GM23338 (cell line): Measurements from ENCODE around the gene TSPAN4. TPM values are rescaled to one million over a fixed set of nuclear protein-coding genes. Genes with fewer than 3 reads are reported as not detected.

Experiments used
- ATAC-seq: fragments of 200-7000 bp; cut with Tn5 transposase; 3 replicates; pipeline ENCODE4 v1.9.1; 2020
- DNase-seq: peaks from one replicate; pipeline ENCODE4 v3.0.0-alpha.2; 2015; ENCODE audit warnings: low spot score
- H2AFZ ChIP-seq: fragments of 200-600 bp; sonication (generic); 2 replicates; pipeline ENCODE4 v1.8.0; 2016; ENCODE audit warnings: antibody characterized with exemption, mild to moderate bottlenecking, moderate library complexity
- H3F3A ChIP-seq: fragments of 200-600 bp; sonication (generic); replicated peaks from 2 replicates; pipeline ENCODE4 v1.8.0; 2017; ENCODE audit warnings: antibody characterized with exemption, mixed run types, low read depth
- H3K27ac ChIP-seq: fragments of 200-600 bp; sonication (generic); 2 replicates; pipeline ENCODE4 v1.6.1; 2016; ENCODE audit warnings: low read depth
- H3K27me3 ChIP-seq: fragments of 200-600 bp; sonication (generic); 2 replicates; pipeline ENCODE4 v1.8.0; 2016; ENCODE audit warnings: mild to moderate bottlenecking, mixed run types, moderate library complexity; ENCODE audit not compliant: insufficient read depth
- H3K36me3 ChIP-seq: fragments of 200-600 bp; sonication (generic); 2 replicates; pipeline ENCODE4 v1.8.0; 2016; ENCODE audit warnings: mild to moderate bottlenecking; ENCODE audit not compliant: insufficient read depth
- H3K4me1 ChIP-seq: fragments of 200-600 bp; sonication (generic); 2 replicates; pipeline ENCODE4 v1.8.0; 2016; ENCODE audit warnings: mild to moderate bottlenecking, moderate library complexity; ENCODE audit not compliant: insufficient read depth
- H3K4me2 ChIP-seq: fragments of 200-600 bp; sonication (generic); 2 replicates; pipeline ENCODE4 v1.7.1; 2017; ENCODE audit warnings: mixed run types
- H3K4me3 ChIP-seq: fragments of 200-600 bp; sonication (generic); 2 replicates; pipeline ENCODE4 v1.6.1; 2016; ENCODE audit warnings: mixed run types
- H3K79me2 ChIP-seq: fragments of 200-600 bp; sonication (generic); replicated peaks from 2 replicates; pipeline ENCODE4 v1.8.0; 2017; ENCODE audit warnings: mild to moderate bottlenecking; ENCODE audit not compliant: insufficient read depth
- H3K9me2 ChIP-seq: fragments of 200-600 bp; sonication (generic); 2 replicates; pipeline ENCODE4 v1.8.0; 2017; ENCODE audit not compliant: insufficient read depth
- H4K20me1 ChIP-seq: fragments of 200-600 bp; sonication (generic); replicated peaks from 2 replicates; pipeline ENCODE4 v1.8.0; 2017; ENCODE audit warnings: mild to moderate bottlenecking; ENCODE audit not compliant: insufficient read depth
- H3K27ac Mint-ChIP-seq: 2 replicates; pipeline ENCODE4 v1.8.0; 2020; ENCODE audit warnings: inconsistent platforms, mild to moderate bottlenecking, moderate library complexity, mixed read lengths
- H3K27me3 Mint-ChIP-seq: 3 replicates; pipeline ENCODE4 v1.8.0; 2022; ENCODE audit warnings: low read depth, mild to moderate bottlenecking, moderate library complexity, mixed read lengths, inconsistent platforms; ENCODE audit not compliant: insufficient read depth, poor library complexity
- H3K36me3 Mint-ChIP-seq: 3 replicates; pipeline ENCODE4 v1.8.0; 2021; ENCODE audit warnings: low read depth, mild to moderate bottlenecking, inconsistent platforms, moderate library complexity, mixed read lengths
- H3K4me1 Mint-ChIP-seq: 3 replicates; pipeline ENCODE4 v1.8.0; 2020; ENCODE audit warnings: mild to moderate bottlenecking, inconsistent platforms, mixed read lengths
- H3K4me3 Mint-ChIP-seq: 3 replicates; pipeline ENCODE4 v1.8.0; 2021; ENCODE audit warnings: moderate library complexity, mild to moderate bottlenecking, inconsistent platforms, mixed read lengths
- H3K9me3 Mint-ChIP-seq: 3 replicates; pipeline ENCODE4 v1.8.0; 2020; ENCODE audit warnings: moderate library complexity, mild to moderate bottlenecking, inconsistent platforms, mixed read lengths
- CREB1 ChIP-seq: fragments of 250-450 bp; sonication (Bioruptor Pico); IDR thresholded peaks from 2 replicates; pipeline ENCODE4 v1.5.0; 2020; ENCODE audit warnings: low read depth, mild to moderate bottlenecking, moderate library complexity
- CTCF ChIP-seq, 2 experiments: fragments of 200-600 bp in 1 of 2; sonication (generic) in 1 of 2; conservative IDR thresholded peaks; 2 replicates each; pipeline versions ENCODE4 v1.5.1 to v1.6.1; 2016 to 2017; ENCODE audit warnings: antibody characterized with exemption in 2 of 2, low read depth in 2 of 2, mild to moderate bottlenecking in 2 of 2, moderate library complexity in 1 of 2
- ETS1 ChIP-seq: IDR thresholded peaks from 2 replicates; pipeline ENCODE4 v1.6.1; 2016; ENCODE audit warnings: antibody characterized with exemption
- EZH2 ChIP-seq: fragments of 200-600 bp; sonication (generic); IDR thresholded peaks from one replicate; pipeline ENCODE4 v1.8.0; 2017; ENCODE audit warnings: antibody characterized with exemption, mild to moderate bottlenecking, low read depth; ENCODE audit not compliant: unreplicated experiment
- JUNB ChIP-seq: IDR thresholded peaks from one replicate; pipeline ENCODE4 v1.6.1; 2016; ENCODE audit warnings: antibody characterized with exemption; ENCODE audit not compliant: unreplicated experiment
- NANOG ChIP-seq: IDR thresholded peaks from 2 replicates; pipeline ENCODE4 v1.6.1; 2016; ENCODE audit warnings: antibody characterized with exemption, borderline replicate concordance
- POLR2AphosphoS5 ChIP-seq: IDR thresholded peaks from 2 replicates; pipeline ENCODE4 v1.6.1; 2016; ENCODE audit warnings: antibody characterized with exemption, low read depth
- REST ChIP-seq: IDR thresholded peaks from one replicate; pipeline ENCODE4 v1.6.1; 2018; ENCODE audit warnings: antibody characterized with exemption; ENCODE audit not compliant: unreplicated experiment
- STAT1 ChIP-seq: IDR thresholded peaks from one replicate; pipeline ENCODE4 v1.6.1; 2016; ENCODE audit warnings: antibody characterized with exemption; ENCODE audit not compliant: unreplicated experiment
- ZNF114 ChIP-seq: fragments of 250-450 bp; sonication (Bioruptor Pico); IDR thresholded peaks from 2 replicates; pipeline ENCODE4 v1.5.0; 2020; ENCODE audit warnings: mild to moderate bottlenecking, moderate library complexity
- ZNF331 ChIP-seq: fragments of 250-450 bp; sonication (Bioruptor Pico); IDR thresholded peaks from 2 replicates; pipeline ENCODE4 v1.5.0; 2020; ENCODE audit warnings: low read depth, mild to moderate bottlenecking, moderate library complexity
- ZNF462 ChIP-seq: fragments of 250-450 bp; sonication (Bioruptor Pico); IDR thresholded peaks from 2 replicates; pipeline ENCODE4 v1.5.0; 2020; ENCODE audit warnings: mild to moderate bottlenecking, moderate library complexity
- polyA plus RNA-seq: library from polyadenylated mRNA; unstranded; fragments of >200 nt; fragmentation: Nextera tagmentation; extraction: Ambion mirVana; gene quantifications from 2 replicates; pipeline ENCODE4 v1.2.1, GENCODE V29; 2016
- total RNA-seq: library from RNA; depleted of rRNA; stranded (reverse); fragments of >200 nt; shearing (Covaris generic); gene quantifications from 2 replicates; pipeline ENCODE4 v1.2.3, GENCODE V29; 2014

TSPAN4 gene
- total and polyA plus RNA-seq, 2 experiments from 2014 or later = 76.8 to 150 TPM

GRCh38 chr11:875203-875602, 32.6 kb downstream of the TSPAN4 start:
- Mint-ChIP-seq H3K4me3 (no peak overlapping the region), H3K27me3 (peaks cover 24% of the 10 kb centered on the region), H3K36me3 (peaks cover 26% of the 10 kb centered on the region), H3K9me3 (no peaks in the 10 kb centered on the region), H3K4me1 (peaks cover 1% of the 10 kb centered on the region), H3K27ac (no peak overlapping the region)
- H3K4me2 ChIP-seq = no peak overlapping the region
- H3K27ac ChIP-seq = no peak overlapping the region
- ATAC-seq = no peak
- TF ChIP-seq NANOG (no peak), CREB1 (no peak), CTCF (conservative IDR thresholded peaks at IDR 0.05; ENCODE audit: low read depth in 2 of 2) (no peak), ZNF114 (CRISPR knock-in tag) (no peak), ETS1 (no peak), JUNB (no peak), ZNF462 (CRISPR knock-in tag) (no peak), STAT1 (no peak), ZNF331 (CRISPR knock-in tag) (no peak), EZH2 (no peak), REST (no peak), POLR2AphosphoS5 (no peak)
- no peak overlapping the region for H2AFZ ChIP-seq
- peaks cover 15% of the 10 kb centered on the region; the same call in 1 of the 2 replicates for H3F3A ChIP-seq
- no peak overlapping the region for H3K4me3 ChIP-seq
- H3K36me3 ChIP-seq = peaks cover 4% of the 10 kb centered on the region; the same call in 1 of the 2 replicates
- no peaks in the 10 kb centered on the region for H3K4me1 ChIP-seq
- no peaks in the 10 kb centered on the region for H3K27me3 ChIP-seq
- DNase-seq = no peak
- no peaks in the 10 kb centered on the region for H3K9me2 ChIP-seq
- no peaks in the 10 kb centered on the region for H3K79me2 ChIP-seq
- peaks cover 12% of the 10 kb centered on the region for H4K20me1 ChIP-seq
